HG02642 (cell line): ENCODE data around the gene TMEM245.
A peak's percentile ranks its signal among the peaks of the same experiment; 100 is the strongest.

Source experiments
- ATAC-seq: cut with Tn5 transposase; IDR thresholded peaks from one replicate; pipeline ENCODE4 v1.9.1; 2021; ENCODE audit warnings: mild to moderate bottlenecking; ENCODE audit not compliant: unreplicated experiment, poor library complexity

TMEM245 gene

GRCh38 chr9:109119439-109120203 lies at the start of gene TMEM245:
Gene TMEM245 (minus strand): TSS chr9:109119947. CDS start chr9:109119913, 34 bp downstream.
- ATAC-seq: peak; percentile 93

- no peak for ATAC-seq
Measured at GRCh38 chr9:109168170-109168569, 48.4 kb upstream of the TMEM245 start.

- no peak for ATAC-seq
Measured at GRCh38 chr9:109167716-109168115, 48.0 kb upstream of the TMEM245 start.

GRCh38 chr9:109166771-109167601 lies 47.2 kb upstream of the TMEM245 start, which contains the start of gene FRRS1L:
Gene FRRS1L (minus strand): TSS chr9:109167249. CDS start chr9:109167138, 111 bp downstream.
- no peak for ATAC-seq

GRCh38 chr9:109166171-109166770 lies 46.5 kb upstream of the TMEM245 start:
- ATAC-seq: no peak

- no peak for ATAC-seq
Measured at GRCh38 chr9:109164042-109164441, 44.3 kb upstream of the TMEM245 start.

- no peak for ATAC-seq
Measured at GRCh38 chr9:109163194-109163593, 43.4 kb upstream of the TMEM245 start.

- no peak for ATAC-seq
Measured at GRCh38 chr9:109162677-109163076, 42.9 kb upstream of the TMEM245 start.

GRCh38 chr9:109161471-109161870 lies 41.7 kb upstream of the TMEM245 start:
- no peak for ATAC-seq

GRCh38 chr9:109159583-109159982 lies 39.8 kb upstream of the TMEM245 start:
- ATAC-seq: no peak

GRCh38 chr9:109158651-109159050 lies 38.9 kb upstream of the TMEM245 start:
- ATAC-seq: no peak

- ATAC-seq: no peak
Measured at GRCh38 chr9:109156708-109157107, 37.0 kb upstream of the TMEM245 start.

- ATAC-seq: no peak
Measured at GRCh38 chr9:109150925-109151545, 31.3 kb upstream of the TMEM245 start.

- ATAC-seq: no peak
Measured at GRCh38 chr9:109149722-109150121, 30.0 kb upstream of the TMEM245 start.

GRCh38 chr9:109149089-109149488 lies 29.3 kb upstream of the TMEM245 start:
- no peak for ATAC-seq

- ATAC-seq: no peak
Measured at GRCh38 chr9:109145051-109145450, 25.3 kb upstream of the TMEM245 start.

GRCh38 chr9:109143881-109144562 lies 24.3 kb upstream of the TMEM245 start:
- no peak for ATAC-seq

- no peak for ATAC-seq
Measured at GRCh38 chr9:109141375-109141774, 21.6 kb upstream of the TMEM245 start.

GRCh38 chr9:109139851-109140250 lies 20.1 kb upstream of the TMEM245 start:
- ATAC-seq: no peak

GRCh38 chr9:109138421-109138820 lies 18.7 kb upstream of the TMEM245 start:
- no peak for ATAC-seq
